Adrenal gland (tissue), 12 donors: ENCODE data around the gene KIF1A. TPM values are rescaled to one million over a fixed set of nuclear protein-coding genes. Genes with fewer than 3 reads are reported as not detected.

Experiments used
- DNase-seq, 7 donors: peaks; one replicate each; pipeline ENCODE4 v3.0.0-alpha.2; 2019 to 2020
- H3K27ac ChIP-seq, 5 donors: fragments of 200-600 bp; sonication (generic) in 4 of 5; 1 replicate in 3 of 5; 2 replicates in 2 of 5; pipeline versions ENCODE4 v1.5.1 to v1.8.0; 2016 to 2020; ENCODE audit warnings: mild to moderate bottlenecking in 1 of 5
- H3K27me3 ChIP-seq: fragments of 200-600 bp; 2 replicates; pipeline ENCODE4 v1.8.0; 2021
- H3K36me3 ChIP-seq, 2 donors: fragments of 200-600 bp; replicated peaks in 1 of 2; 1 replicate in 1 of 2; 2 replicates in 1 of 2; pipeline versions ENCODE4 v1.5.1 to v1.8.0; 2018 to 2022
- H3K4me1 ChIP-seq, 2 donors: fragments of 200-600 bp; replicated peaks in 1 of 2; 1 replicate in 1 of 2; 2 replicates in 1 of 2; pipeline versions ENCODE4 v1.5.1 to v1.8.0; 2018 to 2021
- H3K4me3 ChIP-seq, 4 donors: fragments of 200-600 bp; sonication (generic) in 3 of 4; one replicate each; pipeline ENCODE4 v1.5.1; 2016 to 2018
- H3K9me3 ChIP-seq, 3 donors: fragments of 200-600 bp; sonication (generic) in 1 of 3; replicated peaks in 1 of 3; 1 replicate in 2 of 3; 2 replicates in 1 of 3; pipeline versions ENCODE4 v1.5.1 to v1.8.0; 2016 to 2021
- CTCF ChIP-seq, 6 experiments: fragments of 450-650 bp in 4 of 6; fragments of 200-600 bp in 2 of 6; sonication (generic) in 1 of 6; IDR thresholded peaks; 1 replicate in 5 of 6; 2 replicates in 1 of 6; pipeline versions ENCODE4 v1.5.1 to v1.8.0; 2016 to 2021; ENCODE audit warnings: antibody characterized with exemption in 6 of 6, mild to moderate bottlenecking in 2 of 6, moderate library complexity in 1 of 6
- POLR2A ChIP-seq, 2 donors: fragments of 450-650 bp; IDR thresholded peaks; one replicate each; pipeline ENCODE4 v1.6.1; 2017; ENCODE audit warnings: antibody characterized with exemption in 2 of 2, mild to moderate bottlenecking in 2 of 2, moderate library complexity in 1 of 2
- WGBS, 4 donors: extraction: QIAGEN DNeasy Blood & Tissue Kit in 2 of 4; methylation state at CpG; one replicate each; pipeline versions ENCODE4 v1.1.5 to v1.1.7; 2013 to 2017; 5-methylcytosine and 5-hydroxymethylcytosine counted together
- intact Hi-C, 2 donors: fragments of 100-400 bp; cut with DNase I; formaldehyde crosslinking; loops; one replicate each; pipeline versions ENCODE4 v1.14.1 to v1.15.0; 2022 to 2023
- polyA plus RNA-seq, 3 donors: library from polyadenylated mRNA; stranded (reverse); fragments of 200-250 nt in 2 of 3; fragments of 350-450 nt in 1 of 3; fragmentation: Illumina TruSeq in 1 of 3; extraction: RNeasy Lipid Tissue Mini Kit (QIAGEN cat#74804) in 1 of 3; gene quantifications; one replicate each; pipeline ENCODE4 v1.2.3, GENCODE V29; 2013 to 2014
- total RNA-seq, 9 donors: library from RNA; depleted of rRNA in 4 of 9; stranded (reverse); fragments of >200 nt in 4 of 9; fragments of 120-200 nt in 1 of 9; fragmentation: NEBNext Ultra II Directional in 1 of 9; extraction: Animal tissue kit (Norgen Biotek cat#: 25700) in 1 of 9; gene quantifications; one replicate each; pipeline versions ENCODE4 v1.1.0 to v1.2.4, GENCODE V29; 2013 to 2023
- donor health status: healthy with polysubstance abuse.
- donor health status: Bipolar disorder and iron deficiency.
- donor health status: DM: yes; HTN: yes; CAD: no.
- donor health status: DM: no; HTN: no; CAD: no.
- donor health status: DM: no; HTN: no; CAD: no.
- donor health status: DM: yes; HTN: yes; CAD: no.

Gene KIF1A
- total and polyA plus RNA-seq, 12 donors, result 0.35 to 106 (median 11.5) TPM

- 89 to 94% (median 91%) methylated on average over 6 to 10 of the region's 10 CpGs for WGBS, 4 donors
- Histone ChIP-seq H3K9me3 (no peaks in the 10 kb centered on the region), H3K4me1 (no peaks in the 10 kb centered on the region), H3K36me3 (no peaks in the 10 kb centered on the region), H3K27ac (no peak overlapping the region), H3K27me3 (no peaks in the 10 kb centered on the region), H3K4me3 (no peak overlapping the region)
- no peak for DNase-seq
- TF ChIP-seq POLR2A (IDR thresholded peaks at IDR 0.05), result no peak
- TF ChIP-seq CTCF (IDR thresholded peaks at IDR 0.05), result no peak
- intact Hi-C loops, result no loop called here
These were observed 84.5 kb downstream of the KIF1A start for GRCh38 chr2:240735476-240735875.

- intact Hi-C loops, result no loop called here
- no peak overlapping the region for H3K4me3 ChIP-seq
- H3K36me3 ChIP-seq, result no peaks in the 10 kb centered on the region
- H3K4me1 ChIP-seq, result no peaks in the 10 kb centered on the region
- DNase-seq, result peak in 1 of 7 donors; percentile 3
- no peaks in the 10 kb centered on the region for H3K9me3 ChIP-seq
- no peak overlapping the region for H3K27ac ChIP-seq
- H3K27me3 ChIP-seq, result no peaks in the 10 kb centered on the region
- WGBS, 4 donors, result 61 to 77% (median 65%) methylated on average over 12 to 17 of the region's 17 CpGs
- TF ChIP-seq CTCF (IDR thresholded peaks at IDR 0.05), result no peak
- TF ChIP-seq POLR2A (IDR thresholded peaks at IDR 0.05), result no peak
These were observed 85.3 kb downstream of the KIF1A start for GRCh38 chr2:240734756-240735155.

GRCh38 chr2:240733803-240734495 lies 86.1 kb downstream of the KIF1A start:
- TF ChIP-seq CTCF (IDR thresholded peaks at IDR 0.05) (no peak), POLR2A (IDR thresholded peaks at IDR 0.05) (no peak)
- Histone ChIP-seq H3K27me3 (no peaks in the 10 kb centered on the region), H3K4me1 (no peaks in the 10 kb centered on the region), H3K36me3 (no peaks in the 10 kb centered on the region), H3K27ac (no peak overlapping the region), H3K9me3 (no peaks in the 10 kb centered on the region), H3K4me3 (no peak overlapping the region)
- 81 to 86% (median 85%) methylated on average over 17 to 24 of the region's 24 CpGs for WGBS, 4 donors
- intact Hi-C loops, result no loop called here
- no peak for DNase-seq

- no peak for DNase-seq
- H3K27me3 ChIP-seq, result no peaks in the 10 kb centered on the region
- no peaks in the 10 kb centered on the region for H3K36me3 ChIP-seq
- TF ChIP-seq POLR2A (IDR thresholded peaks at IDR 0.05) (no peak), CTCF (IDR thresholded peaks at IDR 0.05) (no peak)
- no peaks in the 10 kb centered on the region for H3K9me3 ChIP-seq
- H3K4me1 ChIP-seq, result no peaks in the 10 kb centered on the region
- WGBS, 4 donors, result 80 to 89% (median 88%) methylated on average over 6 to 10 of the region's 10 CpGs
- no peak overlapping the region for H3K4me3 ChIP-seq
- intact Hi-C loops, result no loop called here
- H3K27ac ChIP-seq, result no peak overlapping the region
These were observed 87.0 kb downstream of the KIF1A start for GRCh38 chr2:240732911-240733622.
